Mucosa of rectum (tissue), 2 donors: ENCODE results near the gene PTGDS.

Experiments
- H3K27ac ChIP-seq, 2 donors: one replicate each; pipeline ENCODE4 v1.7.0; 2013; ENCODE audit warnings: inconsistent platforms in 2 of 2, low read depth in 2 of 2, low read length in 2 of 2
- H3K27me3 ChIP-seq, 2 donors: one replicate each; pipeline ENCODE4 v1.7.0; 2013; ENCODE audit warnings: low read length in 2 of 2; ENCODE audit not compliant: control insufficient read depth in 2 of 2, insufficient read depth in 2 of 2
- H3K36me3 ChIP-seq, 2 donors: one replicate each; pipeline ENCODE4 v1.7.0; 2013; ENCODE audit warnings: low read length in 2 of 2; ENCODE audit not compliant: control insufficient read depth in 2 of 2, insufficient read depth in 2 of 2
- H3K4me1 ChIP-seq, 2 donors: one replicate each; pipeline ENCODE4 v1.7.0; 2013; ENCODE audit warnings: low read length in 2 of 2, mild to moderate bottlenecking in 1 of 2; ENCODE audit not compliant: control insufficient read depth in 2 of 2, insufficient read depth in 2 of 2
- H3K4me3 ChIP-seq, 2 donors: one replicate each; pipeline ENCODE4 v1.7.0; 2013; ENCODE audit warnings: low read length in 2 of 2
- H3K9ac ChIP-seq, 2 donors: one replicate each; pipeline ENCODE4 v1.7.0; 2013; ENCODE audit warnings: low read length in 2 of 2, low read depth in 1 of 2, mild to moderate bottlenecking in 1 of 2
- H3K9me3 ChIP-seq, 2 donors: one replicate each; pipeline ENCODE4 v1.7.0; 2013; ENCODE audit warnings: low read length in 2 of 2; ENCODE audit not compliant: control insufficient read depth in 2 of 2
- donor health status: healthy.
- donor health status: Normal muscosa, but diverticular disease.

PTGDS gene

GRCh38 chr9:137023157-137023556 is 45.9 kb downstream of the PTGDS start:
- Histone ChIP-seq H3K27me3 (no peaks in the 10 kb centered on the region), H3K4me3 (no peak overlapping the region), H3K27ac (no peak overlapping the region), H3K9me3 (no peaks in the 10 kb centered on the region), H3K36me3 (no peaks in the 10 kb centered on the region), H3K9ac (peak overlapping the region in 1 of 2 donors; percentile 2), H3K4me1 (peaks cover 26 to 36% of the 10 kb centered on the region in 2 donors)

DNA sequence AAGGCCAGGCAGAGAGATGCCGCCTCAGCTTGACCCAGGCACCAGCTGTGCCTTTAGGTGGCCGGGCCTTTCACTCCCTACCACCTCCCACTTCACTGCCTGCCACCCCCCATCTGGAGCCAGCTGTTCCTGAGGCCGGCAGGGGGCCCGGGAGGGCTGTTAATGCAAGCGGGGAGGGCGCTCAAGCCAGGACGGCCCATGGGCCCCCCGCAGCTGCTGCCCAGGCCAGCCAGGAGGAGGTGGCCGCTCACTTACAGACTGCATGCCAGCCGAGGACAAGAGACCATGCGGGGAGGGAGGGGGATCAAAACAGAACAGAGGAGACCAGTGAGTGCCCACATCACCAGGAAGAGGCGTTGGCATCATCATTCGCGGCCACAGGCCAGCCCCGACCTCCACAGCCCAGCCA is 46.3 kb downstream of the PTGDS start:
- peaks cover 29 to 39% of the 10 kb centered on the region in 2 donors for H3K4me1 ChIP-seq
- no peaks in the 10 kb centered on the region for H3K9me3 ChIP-seq
- no peak overlapping the region for H3K27ac ChIP-seq
- H3K9ac ChIP-seq: no peak overlapping the region
- H3K27me3 ChIP-seq: no peaks in the 10 kb centered on the region
- H3K4me3 ChIP-seq: no peak overlapping the region
- H3K36me3 ChIP-seq: no peaks in the 10 kb centered on the region

- Histone ChIP-seq H3K36me3 (no peaks in the 10 kb centered on the region), H3K27ac (no peak overlapping the region), H3K27me3 (no peaks in the 10 kb centered on the region), H3K9me3 (no peaks in the 10 kb centered on the region), H3K9ac (no peak overlapping the region), H3K4me1 (peaks cover 46 to 55% of the 10 kb centered on the region in 2 donors), H3K4me3 (no peak overlapping the region)
Measured at GRCh38 chr9:137025517-137025966, 48.2 kb downstream of the PTGDS start.

DNA sequence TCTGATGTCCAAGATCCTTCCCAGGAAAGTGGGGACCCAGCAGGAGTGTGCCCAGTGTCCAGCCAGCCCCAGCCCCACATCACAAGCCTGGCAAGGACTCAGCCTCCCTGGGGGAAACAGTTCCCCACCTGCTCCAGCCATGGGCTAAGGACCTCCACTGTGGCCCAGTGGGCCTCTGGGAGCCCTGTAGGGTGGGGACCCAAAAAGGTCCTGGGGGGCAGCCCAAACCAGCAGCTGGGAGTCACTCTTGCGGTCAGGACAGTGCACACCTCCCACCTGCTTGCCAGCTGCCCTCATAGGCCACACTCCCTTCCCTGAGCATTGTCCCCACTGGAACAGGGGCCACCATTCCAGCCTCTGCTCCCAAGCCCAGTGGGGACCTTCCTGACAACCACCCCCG is 49.1 kb downstream of the PTGDS start:
- H3K4me3 ChIP-seq: no peak overlapping the region
- H3K4me1 ChIP-seq: peaks cover 54% of the 10 kb centered on the region in 2 donors
- H3K9ac ChIP-seq: no peak overlapping the region
- no peaks in the 10 kb centered on the region for H3K9me3 ChIP-seq
- H3K27me3 ChIP-seq: no peaks in the 10 kb centered on the region
- H3K27ac ChIP-seq: no peak overlapping the region
- no peaks in the 10 kb centered on the region for H3K36me3 ChIP-seq

DNA sequence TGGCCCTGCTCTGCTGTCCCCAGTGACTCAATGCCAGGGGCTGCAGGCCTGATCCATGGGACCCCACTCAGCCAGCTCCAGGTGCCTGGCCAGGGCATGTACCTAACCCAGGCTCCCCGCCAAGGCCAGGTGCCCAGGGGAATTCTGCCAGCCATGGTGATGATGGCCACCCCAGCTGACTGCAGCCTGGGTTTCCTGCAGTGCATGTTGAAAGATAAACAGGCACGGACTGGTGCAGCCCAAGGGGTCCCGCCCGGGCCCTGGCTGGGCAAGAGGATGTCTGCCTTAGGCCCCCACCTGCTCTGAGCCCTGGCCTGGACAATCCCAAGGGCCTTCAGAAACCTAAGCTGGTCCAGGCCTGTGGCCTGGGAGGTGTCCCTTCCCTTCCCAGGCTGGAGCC is 49.5 kb downstream of the PTGDS start:
- H3K4me1 ChIP-seq: peaks cover 51 to 53% of the 10 kb centered on the region in 2 donors
- peak overlapping the region in 1 of 2 donors; percentile 55 for H3K9ac ChIP-seq

GRCh38 chr9:137027369-137028262 is 50.3 kb downstream of the PTGDS start, which contains the start of gene ABCA2:
ABCA2 (minus strand) TSS chr9:137028237; CDS start chr9:137028140, 97 bp downstream.
- Histone ChIP-seq H3K4me1 (peaks cover 48 to 51% of the 10 kb centered on the region in 2 donors), H3K27me3 (no peaks in the 10 kb centered on the region), H3K9ac (peak within 1 kb of the TSS; percentile 60 to 83), H3K9me3 (no peaks in the 10 kb centered on the region), H3K4me3 (peak within 1 kb of the TSS; percentile 57 to 69), H3K36me3 (no peaks in the 10 kb centered on the region), H3K27ac (peak within 1 kb of the TSS in 1 of 2 donors; percentile 21)

More for the DNA sequence above, 49.5 kb downstream of the PTGDS start:
- H3K27ac ChIP-seq: no peak overlapping the region
- H3K4me3 ChIP-seq: peak overlapping the region; percentile 47 to 57
- no peaks in the 10 kb centered on the region for H3K27me3 ChIP-seq
- no peaks in the 10 kb centered on the region for H3K36me3 ChIP-seq
- no peaks in the 10 kb centered on the region for H3K9me3 ChIP-seq

DNA sequence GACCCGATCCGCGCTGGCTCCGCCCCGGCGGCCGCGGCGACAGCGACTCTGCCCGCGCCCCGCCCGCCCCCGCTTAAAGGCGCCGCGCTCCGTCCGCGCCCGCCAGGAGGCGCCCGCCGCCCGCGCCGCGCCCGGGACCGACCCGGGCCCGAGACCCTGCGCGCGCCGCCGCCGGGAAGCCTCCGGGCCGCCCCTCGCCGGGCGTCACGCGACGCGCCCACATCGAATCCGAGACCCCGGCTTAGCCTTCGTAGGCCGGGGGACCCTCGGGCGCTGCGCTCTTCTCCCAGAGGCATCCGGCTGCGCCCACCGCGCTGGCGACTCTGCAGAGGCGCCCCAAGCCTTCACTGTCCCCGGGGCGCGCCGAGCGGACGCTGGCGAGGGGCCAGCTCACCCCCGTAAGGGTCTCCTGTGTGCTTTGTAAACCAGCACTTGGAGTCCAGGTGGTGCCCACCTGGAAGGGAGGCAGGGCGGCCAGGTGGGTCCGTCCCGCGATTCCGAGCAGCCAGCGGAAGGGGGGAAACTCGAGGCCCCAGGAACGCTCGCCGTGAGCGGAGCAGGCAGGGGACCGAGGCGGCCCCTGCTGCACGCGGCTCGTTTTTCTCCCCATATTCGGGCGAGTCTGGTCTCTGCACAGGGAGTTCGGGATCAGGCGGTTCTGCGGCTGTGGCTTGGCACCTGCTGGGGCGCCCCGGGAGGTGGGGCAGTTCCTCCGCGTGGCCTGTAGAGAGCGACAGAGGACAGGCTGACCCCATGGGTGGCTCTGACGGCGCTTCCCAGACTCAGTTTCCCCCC is 51.2 kb downstream of the PTGDS start:
- Histone ChIP-seq H3K9ac (peak overlapping the region; percentile 60 to 83), H3K4me3 (peak overlapping the region; percentile 57 to 69), H3K27me3 (no peaks in the 10 kb centered on the region), H3K27ac (peak overlapping the region in 1 of 2 donors; percentile 21), H3K4me1 (peaks cover 42 to 45% of the 10 kb centered on the region in 2 donors), H3K9me3 (no peaks in the 10 kb centered on the region), H3K36me3 (no peaks in the 10 kb centered on the region)

GRCh38 chr9:137029058-137029936 is 52.0 kb downstream of the PTGDS start:
- H3K27ac ChIP-seq: no peak overlapping the region
- H3K36me3 ChIP-seq: no peaks in the 10 kb centered on the region
- H3K9me3 ChIP-seq: no peaks in the 10 kb centered on the region
- peaks cover 42 to 45% of the 10 kb centered on the region in 2 donors for H3K4me1 ChIP-seq
- peak overlapping the region; percentile 57 to 69 for H3K4me3 ChIP-seq
- peak overlapping the region in 1 of 2 donors; percentile 83 for H3K9ac ChIP-seq
- H3K27me3 ChIP-seq: no peaks in the 10 kb centered on the region

- H3K27ac ChIP-seq: no peak overlapping the region
- H3K4me3 ChIP-seq: no peak overlapping the region
- peaks cover 49 to 52% of the 10 kb centered on the region in 2 donors for H3K4me1 ChIP-seq
- H3K36me3 ChIP-seq: no peaks in the 10 kb centered on the region
- no peak overlapping the region for H3K9ac ChIP-seq
- no peaks in the 10 kb centered on the region for H3K27me3 ChIP-seq
- no peaks in the 10 kb centered on the region for H3K9me3 ChIP-seq
Measured at GRCh38 chr9:137030006-137030405, 52.7 kb downstream of the PTGDS start.
